Activated T-cell treated with anti-CD3 and anti-CD28 coated beads, Interleukin-2, amount 50 U/mL, for 72 hours (primary cell): ENCODE results near the gene IGHMBP2. TPM values are rescaled to one million over a fixed set of nuclear protein-coding genes. Genes with fewer than 3 reads are reported as not detected.
A peak's percentile ranks its signal among the peaks of the same experiment; 100 is the strongest.
"Not testable (repeated sequence)": the region's sequence is repeated elsewhere in the genome, so short reads cannot be mapped to it uniquely, and the experiment has no call there.

Experiments used
- ATAC-seq, 2 donors: fragments of 150-1000 bp; cut with Tn5 transposase; replicated peaks in 1 of 2; 2 replicates each; pipeline ENCODE4 v1.10.0; 2021; ENCODE audit warnings: moderate library complexity in 2 of 2, mild to moderate bottlenecking in 1 of 2
- DNase-seq, 2 donors: peaks; one replicate each; pipeline ENCODE4 v3.0.0; 2021 to 2022; ENCODE audit warnings: mixed read lengths in 1 of 2
- H3K27ac Mint-ChIP-seq: one replicate; pipeline ENCODE4 v1.8.0; 2022; ENCODE audit warnings: mild to moderate bottlenecking, moderate library complexity, mixed read lengths
- H3K27me3 Mint-ChIP-seq: one replicate; pipeline ENCODE4 v1.8.0; 2022; ENCODE audit warnings: low read depth, mixed read lengths
- H3K36me3 Mint-ChIP-seq, 2 donors: one replicate each; pipeline ENCODE4 v1.8.0; 2022; ENCODE audit warnings: mixed read lengths in 2 of 2, mild to moderate bottlenecking in 1 of 2; ENCODE audit not compliant: insufficient read depth in 2 of 2
- H3K4me1 Mint-ChIP-seq: one replicate; pipeline ENCODE4 v1.8.0; 2022; ENCODE audit warnings: low read depth, mixed read lengths
- H3K4me3 Mint-ChIP-seq, 2 donors: one replicate each; pipeline ENCODE4 v1.8.0; 2022; ENCODE audit warnings: mild to moderate bottlenecking in 2 of 2, mixed read lengths in 2 of 2, moderate library complexity in 2 of 2
- H3K9me3 Mint-ChIP-seq, 2 donors: one replicate each; pipeline ENCODE4 v1.8.0; 2022; ENCODE audit warnings: mixed read lengths in 2 of 2
- total RNA-seq, 2 donors: library from RNA; stranded (reverse); gene quantifications; one replicate each; pipeline ENCODE4 v1.2.3, GENCODE V29; 2022

IGHMBP2 gene
- 10 to 100 TPM; 29.2 to 40.6 TPM for total RNA-seq

- Mint-ChIP-seq H3K36me3 (peaks cover 5 to 15% of the 10 kb centered on the region in 2 donors), H3K9me3 (no peaks in the 10 kb centered on the region), H3K27me3 (no peaks in the 10 kb centered on the region), H3K27ac (peak within 1 kb of the TSS; percentile 97), H3K4me3 (peak within 1 kb of the TSS; percentile 94 to 99), H3K4me1 (peaks cover 43% of the 10 kb centered on the region)
- ATAC-seq: peak; percentile 98 to 99
- DNase-seq: peak; percentile 86 to 91
These were observed at the start of gene IGHMBP2, which contains the start of gene MRPL21 for GRCh38 chr11:68903288-68904247. Gene IGHMBP2 (plus strand): TSS chr11:68903891. CDS start chr11:68903953, 62 bp downstream. Gene MRPL21 (minus strand): TSS chr11:68903832. CDS start chr11:68903810, 22 bp downstream.

GRCh38 chr11:68854273-68854958 lies 49.3 kb upstream of the IGHMBP2 start:
- peak overlapping the region in 1 of 2 donors; percentile 74 for H3K4me3 Mint-ChIP-seq
- no peak for ATAC-seq

DNA sequence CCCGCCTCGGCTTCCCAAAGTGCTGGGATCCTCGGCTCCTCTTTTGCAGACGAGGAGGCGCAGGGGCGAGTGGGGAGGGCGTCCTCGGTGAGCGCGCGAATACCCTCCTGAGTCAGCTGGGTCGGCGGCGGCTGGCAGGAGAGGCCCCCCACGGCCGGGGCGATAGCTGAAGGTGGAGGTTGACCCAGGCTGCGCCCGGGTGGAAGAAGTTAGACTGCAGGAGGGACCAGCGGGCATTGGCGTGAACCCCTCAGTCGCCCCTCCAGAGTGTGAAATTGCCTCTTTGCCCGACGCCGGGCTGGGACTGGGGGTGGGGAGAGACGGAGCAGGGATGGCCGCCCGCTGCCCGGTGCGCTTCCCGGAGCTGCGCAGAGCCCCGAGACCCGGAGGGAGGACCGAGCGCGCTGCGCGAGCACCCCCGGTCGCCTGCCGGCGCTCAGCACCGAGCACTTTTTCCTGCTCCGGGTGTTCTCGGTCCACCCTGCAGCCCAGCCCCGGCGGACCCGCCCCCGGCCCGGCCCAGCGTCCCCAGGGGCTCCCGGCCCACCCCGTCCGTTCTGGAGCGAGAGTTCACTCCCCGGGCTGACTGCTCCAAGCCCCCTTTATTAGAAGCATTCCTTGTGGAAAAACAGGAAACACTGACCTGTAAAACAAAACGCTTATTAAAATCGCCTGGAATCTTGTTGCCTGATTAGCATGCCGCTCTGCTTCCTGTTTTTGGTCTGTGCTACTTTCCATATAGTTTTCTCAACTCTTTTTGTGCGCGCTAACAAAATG lies 48.3 kb upstream of the IGHMBP2 start:
- H3K9me3 Mint-ChIP-seq: no peaks in the 10 kb centered on the region
- peaks cover 21% of the 10 kb centered on the region for H3K27me3 Mint-ChIP-seq
- no peak overlapping the region for H3K27ac Mint-ChIP-seq
- H3K36me3 Mint-ChIP-seq: no peaks in the 10 kb centered on the region
- ATAC-seq (peak; percentile 53 to 82), DNase-seq (peak in 1 of 2 donors; percentile 33)
- H3K4me3 Mint-ChIP-seq: peak overlapping the region; percentile 70 to 74
- no peaks in the 10 kb centered on the region for H3K4me1 Mint-ChIP-seq

More at GRCh38 chr11:68854273-68854958, 49.3 kb upstream of the IGHMBP2 start:
- Mint-ChIP-seq H3K36me3 (no peaks in the 10 kb centered on the region), H3K27me3 (peaks cover 21% of the 10 kb centered on the region), H3K9me3 (no peaks in the 10 kb centered on the region), H3K4me1 (no peaks in the 10 kb centered on the region), H3K27ac (no peak overlapping the region)
- DNase-seq: no peak

DNA sequence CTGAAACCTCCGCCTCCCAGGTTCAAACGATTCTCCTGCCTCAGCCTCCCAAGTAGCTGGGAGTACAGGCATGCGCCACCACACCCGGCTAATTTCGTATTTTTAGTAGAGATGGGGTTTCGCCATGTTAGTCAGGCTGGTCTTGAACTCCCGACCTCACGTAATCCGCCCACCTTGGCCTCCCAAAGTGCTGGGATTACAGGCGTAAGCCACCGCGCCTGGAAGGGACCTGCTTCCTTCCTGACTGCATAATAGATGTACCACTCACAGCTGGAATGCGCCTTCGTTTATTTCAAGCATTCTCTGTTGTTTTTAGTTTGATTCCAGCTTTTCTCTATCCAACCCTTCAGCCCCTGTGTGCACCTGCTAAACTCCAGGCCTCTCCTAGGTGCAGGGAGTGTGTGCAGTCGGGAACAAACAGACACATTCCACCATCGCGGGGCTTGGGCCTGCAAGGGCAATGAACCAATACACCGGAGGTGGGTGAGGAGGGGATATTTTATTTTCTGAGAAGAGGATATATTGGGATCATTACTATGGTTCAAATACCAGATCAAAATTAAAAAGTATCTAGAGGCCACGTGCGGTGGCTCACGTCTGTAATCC lies 47.2 kb upstream of the IGHMBP2 start:
- H3K27ac Mint-ChIP-seq, DNase-seq, H3K9me3 Mint-ChIP-seq, H3K4me3 Mint-ChIP-seq, ATAC-seq, H3K4me1 Mint-ChIP-seq, H3K36me3 Mint-ChIP-seq: not testable (repeated sequence)
- peaks cover 21% of the 10 kb centered on the region for H3K27me3 Mint-ChIP-seq

DNA sequence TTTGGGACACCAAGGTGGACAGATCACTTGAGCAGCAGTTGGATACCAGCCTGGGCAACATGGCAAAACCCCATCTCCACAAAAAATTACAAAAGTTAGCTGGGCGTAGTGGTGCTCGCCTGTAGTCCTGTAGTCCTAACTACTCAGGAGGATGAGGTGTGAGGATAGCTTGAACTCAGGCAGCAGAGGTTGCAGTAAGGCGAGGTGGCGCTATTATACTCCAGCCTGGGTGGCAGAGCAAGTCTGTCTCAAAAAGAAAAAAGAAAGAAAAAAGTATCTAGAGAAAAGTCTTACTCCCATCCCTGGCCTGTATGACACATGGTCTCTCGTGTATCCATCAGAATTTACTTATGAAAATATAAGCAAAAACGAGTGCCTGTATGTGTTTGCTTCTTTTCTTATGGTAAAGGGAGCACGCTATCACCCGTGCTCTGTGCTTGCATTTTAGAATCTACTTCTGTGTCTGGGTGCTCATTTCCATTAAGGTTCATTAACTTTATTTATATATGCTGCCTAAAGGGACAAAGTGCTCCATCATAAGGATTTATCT lies 46.6 kb upstream of the IGHMBP2 start:
- Mint-ChIP-seq H3K36me3 (no peaks in the 10 kb centered on the region), H3K27me3 (peaks cover 21% of the 10 kb centered on the region), H3K4me3 (no peak overlapping the region), H3K27ac (no peak overlapping the region), H3K4me1 (no peaks in the 10 kb centered on the region), H3K9me3 (no peaks in the 10 kb centered on the region)
- DNase-seq (no peak), ATAC-seq (no peak)

GRCh38 chr11:68859123-68859522 lies 44.6 kb upstream of the IGHMBP2 start:
- no peak overlapping the region for H3K27ac Mint-ChIP-seq

DNA sequence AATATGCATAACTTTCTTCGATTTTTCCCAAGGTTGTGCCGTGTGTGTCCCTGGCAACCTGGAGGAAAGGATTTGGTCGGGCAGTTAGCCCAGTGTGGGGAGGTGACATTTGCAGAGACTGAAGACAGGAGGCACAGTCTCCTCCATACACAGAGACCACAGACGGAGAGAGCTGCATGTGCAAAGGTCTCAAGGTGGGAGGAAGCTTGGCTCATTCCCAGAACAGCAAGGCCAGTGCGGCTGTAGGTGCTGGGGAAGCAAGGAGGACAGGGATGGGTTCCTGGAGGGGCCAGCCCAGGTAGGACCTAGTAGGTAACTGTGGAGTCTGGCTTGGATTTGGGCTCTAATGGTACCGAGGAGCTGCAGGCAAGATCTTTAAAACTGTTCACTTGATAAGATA lies 41.3 kb upstream of the IGHMBP2 start:
- Mint-ChIP-seq H3K4me1 (no peaks in the 10 kb centered on the region), H3K9me3 (no peaks in the 10 kb centered on the region), H3K36me3 (peaks cover 0 to 2% of the 10 kb centered on the region in 2 donors), H3K27ac (no peak overlapping the region), H3K4me3 (no peak overlapping the region), H3K27me3 (no peaks in the 10 kb centered on the region)
- DNase-seq (no peak), ATAC-seq (no peak)

More at GRCh38 chr11:68859123-68859522, 44.6 kb upstream of the IGHMBP2 start:
- DNase-seq (no peak), ATAC-seq (no peak)
- Mint-ChIP-seq H3K4me1 (no peaks in the 10 kb centered on the region), H3K4me3 (no peak overlapping the region), H3K9me3 (no peaks in the 10 kb centered on the region), H3K27me3 (peaks cover 4% of the 10 kb centered on the region), H3K36me3 (peaks cover 0 to 2% of the 10 kb centered on the region in 2 donors)

GRCh38 chr11:68863553-68864265 lies 40.0 kb upstream of the IGHMBP2 start:
- Mint-ChIP-seq H3K4me1 (no peaks in the 10 kb centered on the region), H3K27ac (no peak overlapping the region), H3K4me3 (no peak overlapping the region), H3K27me3 (peaks cover 5% of the 10 kb centered on the region), H3K9me3 (no peaks in the 10 kb centered on the region), H3K36me3 (peaks cover 0 to 2% of the 10 kb centered on the region in 2 donors)
- DNase-seq: no peak
- ATAC-seq: no peak

- H3K36me3 Mint-ChIP-seq: peaks cover 0 to 2% of the 10 kb centered on the region in 2 donors
- H3K9me3 Mint-ChIP-seq: no peaks in the 10 kb centered on the region
- no peak overlapping the region for H3K4me3 Mint-ChIP-seq
- peaks cover 10% of the 10 kb centered on the region for H3K4me1 Mint-ChIP-seq
- H3K27me3 Mint-ChIP-seq: peaks cover 20% of the 10 kb centered on the region
- DNase-seq (no peak), ATAC-seq (no peak)
- H3K27ac Mint-ChIP-seq: no peak overlapping the region
These were observed 38.5 kb upstream of the IGHMBP2 start for GRCh38 chr11:68865241-68865640.

GRCh38 chr11:68867066-68867465 lies 36.6 kb upstream of the IGHMBP2 start:
- no peak for ATAC-seq
- no peak overlapping the region for H3K4me3 Mint-ChIP-seq
- H3K27me3 Mint-ChIP-seq: peaks cover 27% of the 10 kb centered on the region
- no peak for DNase-seq
- peaks cover 13% of the 10 kb centered on the region for H3K4me1 Mint-ChIP-seq
- H3K36me3 Mint-ChIP-seq: peaks cover 0 to 2% of the 10 kb centered on the region in 2 donors
- H3K9me3 Mint-ChIP-seq: no peaks in the 10 kb centered on the region
- H3K27ac Mint-ChIP-seq: no peak overlapping the region

DNA sequence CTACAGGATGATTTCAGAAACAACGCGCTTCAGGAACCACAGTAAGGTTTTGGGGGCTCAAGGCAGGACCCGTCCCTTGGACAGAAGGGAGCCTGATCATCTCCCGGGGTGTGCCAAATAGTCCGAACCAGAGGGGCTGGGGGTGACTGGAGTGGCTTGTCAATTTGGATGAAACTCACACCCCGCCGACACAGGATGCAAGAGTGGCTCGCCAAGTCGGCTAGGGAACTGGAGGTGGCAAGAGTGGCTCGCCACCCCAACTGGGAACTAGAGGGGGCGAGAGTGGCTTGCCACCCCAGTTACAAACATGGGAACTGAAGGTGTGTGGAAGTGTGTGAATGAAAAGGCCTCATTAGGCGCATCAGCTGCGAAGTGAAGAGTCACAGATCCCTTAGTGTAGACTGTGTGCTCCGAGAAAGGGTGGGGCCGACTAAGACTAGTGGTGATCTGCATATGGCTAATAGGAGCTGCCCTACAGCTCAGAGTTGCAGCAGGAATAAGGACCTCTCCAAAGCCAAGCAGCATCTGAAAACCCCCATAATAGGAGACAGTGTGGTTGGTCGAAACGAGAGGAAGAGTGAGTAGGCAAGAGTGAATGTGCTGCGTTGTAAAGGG lies 35.4 kb upstream of the IGHMBP2 start:
- no peak overlapping the region for H3K4me3 Mint-ChIP-seq

More for the DNA sequence above, 35.4 kb upstream of the IGHMBP2 start:
- Mint-ChIP-seq H3K36me3 (peaks cover 0 to 2% of the 10 kb centered on the region in 2 donors), H3K9me3 (no peaks in the 10 kb centered on the region), H3K27ac (no peak overlapping the region), H3K27me3 (peaks cover 27% of the 10 kb centered on the region), H3K4me1 (peaks cover 13% of the 10 kb centered on the region)
- no peak for ATAC-seq
- DNase-seq: no peak
